ENCODE data around the gene PPP2R5C.

The PPP2R5C gene

DNA sequence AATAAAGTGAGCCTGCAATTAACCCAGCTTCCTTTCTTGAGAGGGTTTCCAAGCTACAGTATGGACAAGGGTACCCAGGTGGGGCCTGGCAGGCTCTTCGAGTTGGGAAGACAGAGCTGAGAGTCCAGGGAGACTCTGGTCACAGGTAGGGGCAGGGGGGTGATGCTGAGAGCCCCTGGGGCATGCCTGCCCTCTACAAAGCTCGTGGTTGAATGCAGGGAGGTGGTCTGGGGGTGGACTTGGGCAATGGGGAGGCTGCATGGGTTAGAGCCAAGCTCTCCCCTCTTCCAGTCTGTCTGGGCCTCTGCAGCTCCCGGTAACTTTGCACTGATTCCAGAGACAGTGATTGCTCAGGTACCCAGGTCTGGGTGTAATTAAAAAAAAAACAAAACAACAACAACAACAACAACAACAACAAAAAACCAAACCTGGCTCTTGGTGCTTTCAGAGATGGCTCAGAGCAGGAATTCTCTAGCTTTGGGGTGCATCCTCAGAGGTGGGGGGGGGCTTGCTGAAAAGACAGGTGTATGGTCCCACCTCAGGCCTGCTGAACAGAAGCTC lies 30.8 kb upstream of the PPP2R5C start:
- TF ChIP-seq, protein P1, sequence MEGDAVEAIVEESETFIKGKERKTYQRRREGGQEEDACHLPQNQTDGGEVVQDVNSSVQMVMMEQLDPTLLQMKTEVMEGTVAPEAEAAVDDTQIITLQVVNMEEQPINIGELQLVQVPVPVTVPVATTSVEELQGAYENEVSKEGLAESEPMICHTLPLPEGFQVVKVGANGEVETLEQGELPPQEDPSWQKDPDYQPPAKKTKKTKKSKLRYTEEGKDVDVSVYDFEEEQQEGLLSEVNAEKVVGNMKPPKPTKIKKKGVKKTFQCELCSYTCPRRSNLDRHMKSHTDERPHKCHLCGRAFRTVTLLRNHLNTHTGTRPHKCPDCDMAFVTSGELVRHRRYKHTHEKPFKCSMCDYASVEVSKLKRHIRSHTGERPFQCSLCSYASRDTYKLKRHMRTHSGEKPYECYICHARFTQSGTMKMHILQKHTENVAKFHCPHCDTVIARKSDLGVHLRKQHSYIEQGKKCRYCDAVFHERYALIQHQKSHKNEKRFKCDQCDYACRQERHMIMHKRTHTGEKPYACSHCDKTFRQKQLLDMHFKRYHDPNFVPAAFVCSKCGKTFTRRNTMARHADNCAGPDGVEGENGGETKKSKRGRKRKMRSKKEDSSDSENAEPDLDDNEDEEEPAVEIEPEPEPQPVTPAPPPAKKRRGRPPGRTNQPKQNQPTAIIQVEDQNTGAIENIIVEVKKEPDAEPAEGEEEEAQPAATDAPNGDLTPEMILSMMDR (conservative IDR thresholded peaks at IDR 0.05), result no peak
- no peak overlapping the region for H3K27ac ChIP-seq

DNA sequence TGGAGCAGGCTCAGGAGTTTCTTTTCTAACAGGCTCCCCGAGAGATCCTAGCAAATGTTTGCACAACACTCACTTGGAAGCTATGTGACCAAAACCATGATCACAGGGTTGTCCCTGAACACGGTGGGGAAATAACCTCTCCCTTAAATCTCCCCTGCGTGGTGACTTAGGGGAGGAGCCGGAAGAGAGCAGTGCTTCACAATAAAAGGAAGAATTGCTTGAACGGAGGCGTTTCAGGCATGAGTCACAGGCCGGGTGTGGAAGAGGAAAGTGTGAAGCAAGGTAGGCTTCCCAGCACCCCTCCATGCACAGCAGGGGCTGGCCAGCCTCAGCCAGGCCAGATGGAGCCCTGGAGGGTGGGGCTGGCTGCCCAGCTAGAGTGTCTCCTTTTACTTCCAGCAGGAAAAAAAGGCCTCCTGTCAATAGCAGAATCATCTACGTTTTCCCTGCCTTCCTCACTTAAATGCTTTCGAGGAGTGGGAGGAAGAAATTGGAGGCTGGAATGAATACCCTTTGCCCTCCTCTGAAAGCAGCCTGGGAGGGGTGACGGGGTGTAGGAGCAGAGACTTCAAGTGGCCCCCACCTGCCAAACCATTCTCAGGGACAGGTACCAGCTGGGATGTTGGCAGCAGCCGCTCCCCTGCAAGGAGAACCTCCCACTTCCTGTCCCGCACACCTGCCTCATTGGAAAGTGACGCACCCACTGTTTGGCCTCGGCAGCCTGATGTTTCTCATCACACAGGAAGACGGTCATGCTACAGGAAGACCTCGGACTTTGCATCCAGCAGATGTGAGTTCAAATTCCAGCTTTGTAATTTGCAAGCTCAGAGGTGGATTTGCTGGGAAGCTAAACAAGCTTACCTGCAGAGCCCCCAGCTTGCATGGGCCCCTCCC lies 30.1 kb upstream of the PPP2R5C start:
- H3K27ac ChIP-seq, result no peak overlapping the region
- TF ChIP-seq, protein P1 (conservative IDR thresholded peaks at IDR 0.05), result no peak

DNA sequence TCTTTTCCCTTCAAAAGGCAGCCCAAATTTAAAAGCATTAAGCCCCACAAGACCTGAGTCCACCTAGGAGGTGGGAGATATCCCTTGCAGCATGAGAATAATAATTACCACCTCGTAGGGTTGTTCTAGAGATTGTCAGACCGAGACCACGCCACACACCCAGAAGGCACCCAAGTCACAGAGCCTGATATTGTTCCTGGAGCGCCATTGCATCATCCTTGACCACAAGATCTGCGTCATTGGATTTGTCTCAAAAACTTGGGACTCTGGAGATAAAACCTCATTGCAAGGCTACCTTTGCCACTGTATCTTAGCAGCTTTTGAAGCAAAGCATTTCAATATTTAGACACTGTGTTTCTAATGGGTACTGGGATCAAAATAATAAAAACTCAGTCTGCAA lies 29.4 kb upstream of the PPP2R5C start:
- H3K27ac ChIP-seq, result no peak overlapping the region
- TF ChIP-seq, protein P1 (conservative IDR thresholded peaks at IDR 0.05), result no peak

DNA sequence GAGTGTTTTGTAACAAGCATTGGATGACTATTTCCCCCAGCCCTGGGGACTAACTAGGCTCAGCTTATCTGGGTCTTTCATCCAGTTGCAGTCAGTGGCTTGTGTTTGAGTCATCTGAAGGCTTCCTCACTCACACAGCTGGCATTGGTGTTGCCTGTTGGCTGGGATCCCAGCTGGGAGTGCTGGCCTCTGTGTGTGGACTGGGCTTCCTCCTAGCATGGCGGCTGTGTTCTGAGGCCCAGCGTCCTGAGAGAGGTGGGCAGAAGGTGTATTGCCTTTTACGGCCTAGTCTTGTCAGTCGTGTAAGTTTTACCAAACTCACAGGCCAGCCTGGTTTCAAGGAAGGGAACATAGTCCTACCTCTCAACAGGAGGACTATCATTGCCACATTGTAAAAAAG lies 28.3 kb upstream of the PPP2R5C start:
- no peak overlapping the region for H3K27ac ChIP-seq
- TF ChIP-seq, protein P1 (conservative IDR thresholded peaks at IDR 0.05), result no peak

DNA sequence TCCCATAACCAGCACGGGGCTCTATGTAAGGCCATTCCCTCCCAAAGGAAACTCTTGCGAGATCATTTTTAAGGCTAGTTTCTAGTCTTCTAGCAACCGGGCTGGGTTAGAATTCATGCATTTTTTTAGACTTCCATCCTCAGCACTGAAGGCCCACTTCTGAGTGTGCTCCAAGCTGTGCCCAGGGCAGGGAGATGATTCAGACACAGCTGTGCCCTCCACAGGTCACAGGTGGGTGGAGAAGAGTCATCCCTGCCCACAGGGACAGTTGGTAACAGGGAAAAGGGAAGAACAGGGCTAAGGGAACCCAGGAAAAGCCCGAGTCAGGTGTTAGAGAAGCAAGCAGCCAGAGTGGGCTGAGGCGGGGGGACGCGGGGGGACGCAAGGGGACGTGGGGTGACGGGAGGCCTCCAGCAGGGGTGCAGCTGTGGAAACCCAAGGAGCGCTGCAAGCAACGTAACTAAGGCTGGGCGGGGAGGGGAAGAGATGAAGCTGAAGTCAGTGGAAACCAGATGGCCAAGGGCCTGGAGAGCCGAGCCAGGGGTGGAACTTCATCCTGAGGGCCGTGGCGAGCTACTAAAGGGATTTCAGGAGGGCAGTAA lies 27.2 kb upstream of the PPP2R5C start:
- no peak overlapping the region for H3K27ac ChIP-seq
- TF ChIP-seq, protein P1 (conservative IDR thresholded peaks at IDR 0.05), result no peak

DNA sequence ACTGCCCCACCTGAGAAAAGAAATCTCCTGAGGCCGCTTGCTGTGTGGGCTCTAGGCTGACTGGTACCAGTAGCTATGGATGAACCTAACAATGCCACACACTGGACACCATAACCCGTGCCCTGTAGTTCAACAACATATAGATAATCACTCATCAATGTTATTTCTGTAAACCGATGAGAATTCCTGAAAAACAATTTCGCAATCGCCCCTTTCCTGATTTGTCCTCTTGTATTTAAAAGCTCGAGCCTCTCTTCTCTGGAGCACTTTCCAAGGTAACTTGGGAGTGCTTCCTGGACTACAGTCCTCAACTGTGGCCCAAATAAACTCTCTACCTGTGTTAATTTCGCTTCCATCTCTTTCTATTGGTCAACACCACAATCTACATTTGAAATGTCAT lies 26.1 kb upstream of the PPP2R5C start:
- H3K27ac ChIP-seq, result no peak overlapping the region
- TF ChIP-seq, protein P1 (conservative IDR thresholded peaks at IDR 0.05), result no peak

DNA sequence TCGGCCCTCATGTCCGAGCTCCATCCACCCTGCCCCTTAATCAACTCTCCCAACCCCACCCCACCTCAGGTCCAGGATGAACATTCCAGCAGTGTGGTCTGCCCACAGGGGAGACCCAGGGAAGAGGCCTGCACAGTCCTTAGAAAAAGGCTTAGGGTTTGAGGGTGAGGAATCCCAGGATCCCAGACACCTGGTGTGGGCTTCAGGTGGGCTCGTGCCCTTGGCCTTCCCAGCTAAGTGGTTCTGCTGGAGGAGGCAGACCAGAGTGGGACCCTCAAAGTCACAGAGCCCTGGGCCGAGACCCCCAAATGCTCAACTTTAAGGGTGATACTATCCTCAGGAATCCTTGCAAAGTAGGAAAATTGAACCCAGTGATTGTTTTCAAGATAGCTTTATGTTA lies 25.4 kb upstream of the PPP2R5C start:
- H3K27ac ChIP-seq, result no peak overlapping the region
- TF ChIP-seq, protein P1 (conservative IDR thresholded peaks at IDR 0.05), result no peak
